GM23338 (cell line): ENCODE data around the gene CETP. TPM values are rescaled to one million over a fixed set of nuclear protein-coding genes. Genes with fewer than 3 reads are reported as not detected.

Source experiments
- ATAC-seq: fragments of 200-7000 bp; cut with Tn5 transposase; 3 replicates; pipeline ENCODE4 v1.9.1; 2020
- DNase-seq: peaks from one replicate; pipeline ENCODE4 v3.0.0-alpha.2; 2015; ENCODE audit warnings: low spot score
- H2AFZ ChIP-seq: fragments of 200-600 bp; sonication (generic); 2 replicates; pipeline ENCODE4 v1.8.0; 2016; ENCODE audit warnings: antibody characterized with exemption, mild to moderate bottlenecking, moderate library complexity
- H3F3A ChIP-seq: fragments of 200-600 bp; sonication (generic); replicated peaks from 2 replicates; pipeline ENCODE4 v1.8.0; 2017; ENCODE audit warnings: antibody characterized with exemption, mixed run types, low read depth
- H3K27ac ChIP-seq: fragments of 200-600 bp; sonication (generic); 2 replicates; pipeline ENCODE4 v1.6.1; 2016; ENCODE audit warnings: low read depth
- H3K27me3 ChIP-seq: fragments of 200-600 bp; sonication (generic); 2 replicates; pipeline ENCODE4 v1.8.0; 2016; ENCODE audit warnings: mild to moderate bottlenecking, mixed run types, moderate library complexity; ENCODE audit not compliant: insufficient read depth
- H3K36me3 ChIP-seq: fragments of 200-600 bp; sonication (generic); 2 replicates; pipeline ENCODE4 v1.8.0; 2016; ENCODE audit warnings: mild to moderate bottlenecking; ENCODE audit not compliant: insufficient read depth
- H3K4me1 ChIP-seq: fragments of 200-600 bp; sonication (generic); 2 replicates; pipeline ENCODE4 v1.8.0; 2016; ENCODE audit warnings: mild to moderate bottlenecking, moderate library complexity; ENCODE audit not compliant: insufficient read depth
- H3K4me2 ChIP-seq: fragments of 200-600 bp; sonication (generic); 2 replicates; pipeline ENCODE4 v1.7.1; 2017; ENCODE audit warnings: mixed run types
- H3K4me3 ChIP-seq: fragments of 200-600 bp; sonication (generic); 2 replicates; pipeline ENCODE4 v1.6.1; 2016; ENCODE audit warnings: mixed run types
- H3K79me2 ChIP-seq: fragments of 200-600 bp; sonication (generic); replicated peaks from 2 replicates; pipeline ENCODE4 v1.8.0; 2017; ENCODE audit warnings: mild to moderate bottlenecking; ENCODE audit not compliant: insufficient read depth
- H3K9me2 ChIP-seq: fragments of 200-600 bp; sonication (generic); 2 replicates; pipeline ENCODE4 v1.8.0; 2017; ENCODE audit not compliant: insufficient read depth
- H4K20me1 ChIP-seq: fragments of 200-600 bp; sonication (generic); replicated peaks from 2 replicates; pipeline ENCODE4 v1.8.0; 2017; ENCODE audit warnings: mild to moderate bottlenecking; ENCODE audit not compliant: insufficient read depth
- H3K27ac Mint-ChIP-seq: 2 replicates; pipeline ENCODE4 v1.8.0; 2020; ENCODE audit warnings: inconsistent platforms, mild to moderate bottlenecking, moderate library complexity, mixed read lengths
- H3K27me3 Mint-ChIP-seq: 3 replicates; pipeline ENCODE4 v1.8.0; 2022; ENCODE audit warnings: low read depth, mild to moderate bottlenecking, moderate library complexity, mixed read lengths, inconsistent platforms; ENCODE audit not compliant: insufficient read depth, poor library complexity
- H3K36me3 Mint-ChIP-seq: 3 replicates; pipeline ENCODE4 v1.8.0; 2021; ENCODE audit warnings: low read depth, mild to moderate bottlenecking, inconsistent platforms, moderate library complexity, mixed read lengths
- H3K4me1 Mint-ChIP-seq: 3 replicates; pipeline ENCODE4 v1.8.0; 2020; ENCODE audit warnings: mild to moderate bottlenecking, inconsistent platforms, mixed read lengths
- H3K4me3 Mint-ChIP-seq: 3 replicates; pipeline ENCODE4 v1.8.0; 2021; ENCODE audit warnings: moderate library complexity, mild to moderate bottlenecking, inconsistent platforms, mixed read lengths
- H3K9me3 Mint-ChIP-seq: 3 replicates; pipeline ENCODE4 v1.8.0; 2020; ENCODE audit warnings: moderate library complexity, mild to moderate bottlenecking, inconsistent platforms, mixed read lengths
- CTCF ChIP-seq, 2 experiments: fragments of 200-600 bp in 1 of 2; sonication (generic) in 1 of 2; conservative IDR thresholded peaks; 2 replicates each; pipeline versions ENCODE4 v1.5.1 to v1.6.1; 2016 to 2017; ENCODE audit warnings: antibody characterized with exemption in 2 of 2, low read depth in 2 of 2, mild to moderate bottlenecking in 2 of 2, moderate library complexity in 1 of 2
- ETS1 ChIP-seq: IDR thresholded peaks from 2 replicates; pipeline ENCODE4 v1.6.1; 2016; ENCODE audit warnings: antibody characterized with exemption
- POLR2AphosphoS5 ChIP-seq: IDR thresholded peaks from 2 replicates; pipeline ENCODE4 v1.6.1; 2016; ENCODE audit warnings: antibody characterized with exemption, low read depth
- ZNF462 ChIP-seq: fragments of 250-450 bp; sonication (Bioruptor Pico); IDR thresholded peaks from 2 replicates; pipeline ENCODE4 v1.5.0; 2020; ENCODE audit warnings: mild to moderate bottlenecking, moderate library complexity
- polyA plus RNA-seq: library from polyadenylated mRNA; unstranded; fragments of >200 nt; fragmentation: Nextera tagmentation; extraction: Ambion mirVana; gene quantifications from 2 replicates; pipeline ENCODE4 v1.2.1, GENCODE V29; 2016
- total RNA-seq: library from RNA; depleted of rRNA; stranded (reverse); fragments of >200 nt; shearing (Covaris generic); gene quantifications from 2 replicates; pipeline ENCODE4 v1.2.3, GENCODE V29; 2014
- TF ChIP-seq, protein P1 (sequence below): IDR thresholded peaks from one replicate; pipeline ENCODE4 v1.6.1; 2018; ENCODE audit warnings: antibody characterized with exemption; ENCODE audit not compliant: unreplicated experiment

CETP gene
- total and polyA plus RNA-seq, 2 experiments from 2014 or later: not detected

DNA sequence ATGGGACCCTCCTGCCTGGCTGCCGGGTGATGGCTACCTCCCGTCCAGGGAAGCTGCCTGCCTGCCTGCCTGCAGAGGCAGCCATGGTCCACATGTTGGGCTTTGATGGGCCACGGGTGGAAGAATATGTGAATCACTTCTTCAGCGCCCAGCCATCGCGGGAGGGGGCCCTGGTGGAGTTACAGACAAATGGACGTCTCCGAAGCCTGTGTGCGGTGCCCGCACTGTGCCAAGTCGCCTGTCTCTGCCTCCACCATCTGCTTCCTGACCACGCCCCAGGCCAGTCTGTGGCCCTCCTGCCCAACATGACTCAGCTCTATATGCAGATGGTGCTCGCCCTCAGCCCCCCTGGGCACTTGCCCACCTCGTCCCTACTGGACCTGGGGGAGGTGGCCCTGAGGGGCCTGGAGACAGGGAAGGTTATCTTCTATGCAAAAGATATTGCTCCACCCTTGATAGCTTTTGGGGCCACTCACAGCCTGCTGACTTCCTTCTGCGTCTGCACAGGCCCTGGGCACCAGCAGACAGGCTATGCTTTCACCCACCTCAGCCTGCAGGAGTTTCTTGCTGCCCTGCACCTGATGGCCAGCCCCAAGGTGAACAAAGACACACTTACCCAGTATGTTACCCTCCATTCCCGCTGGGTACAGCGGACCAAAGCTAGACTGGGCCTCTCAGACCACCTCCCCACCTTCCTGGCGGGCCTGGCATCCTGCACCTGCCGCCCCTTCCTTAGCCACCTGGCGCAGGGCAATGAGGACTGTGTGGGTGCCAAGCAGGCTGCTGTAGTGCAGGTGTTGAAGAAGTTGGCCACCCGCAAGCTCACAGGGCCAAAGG lies 64.4 kb downstream of the CETP start:
- no peaks in the 10 kb centered on the region for H3K36me3 ChIP-seq
- no peaks in the 10 kb centered on the region for H3K9me3 Mint-ChIP-seq
- peaks cover 3% of the 10 kb centered on the region; the same call in 2 of the 3 replicates for H3K4me1 Mint-ChIP-seq
- H3F3A ChIP-seq: no peaks in the 10 kb centered on the region
- 0 out of 2 replicates have a peak, but pooled peaks cover 2% of the 10 kb centered on the region for H3K4me1 ChIP-seq
- H3K27ac Mint-ChIP-seq: no peak overlapping the region
- no peak for TF ChIP-seq ETS1
- TF ChIP-seq POLR2AphosphoS5: no peak
- TF ChIP-seq ZNF462 (CRISPR knock-in tag): no peak
- no peak for TF ChIP-seq CTCF (conservative IDR thresholded peaks at IDR 0.05; ENCODE audit: low read depth in 2 of 2)
- TF ChIP-seq, protein P1, sequence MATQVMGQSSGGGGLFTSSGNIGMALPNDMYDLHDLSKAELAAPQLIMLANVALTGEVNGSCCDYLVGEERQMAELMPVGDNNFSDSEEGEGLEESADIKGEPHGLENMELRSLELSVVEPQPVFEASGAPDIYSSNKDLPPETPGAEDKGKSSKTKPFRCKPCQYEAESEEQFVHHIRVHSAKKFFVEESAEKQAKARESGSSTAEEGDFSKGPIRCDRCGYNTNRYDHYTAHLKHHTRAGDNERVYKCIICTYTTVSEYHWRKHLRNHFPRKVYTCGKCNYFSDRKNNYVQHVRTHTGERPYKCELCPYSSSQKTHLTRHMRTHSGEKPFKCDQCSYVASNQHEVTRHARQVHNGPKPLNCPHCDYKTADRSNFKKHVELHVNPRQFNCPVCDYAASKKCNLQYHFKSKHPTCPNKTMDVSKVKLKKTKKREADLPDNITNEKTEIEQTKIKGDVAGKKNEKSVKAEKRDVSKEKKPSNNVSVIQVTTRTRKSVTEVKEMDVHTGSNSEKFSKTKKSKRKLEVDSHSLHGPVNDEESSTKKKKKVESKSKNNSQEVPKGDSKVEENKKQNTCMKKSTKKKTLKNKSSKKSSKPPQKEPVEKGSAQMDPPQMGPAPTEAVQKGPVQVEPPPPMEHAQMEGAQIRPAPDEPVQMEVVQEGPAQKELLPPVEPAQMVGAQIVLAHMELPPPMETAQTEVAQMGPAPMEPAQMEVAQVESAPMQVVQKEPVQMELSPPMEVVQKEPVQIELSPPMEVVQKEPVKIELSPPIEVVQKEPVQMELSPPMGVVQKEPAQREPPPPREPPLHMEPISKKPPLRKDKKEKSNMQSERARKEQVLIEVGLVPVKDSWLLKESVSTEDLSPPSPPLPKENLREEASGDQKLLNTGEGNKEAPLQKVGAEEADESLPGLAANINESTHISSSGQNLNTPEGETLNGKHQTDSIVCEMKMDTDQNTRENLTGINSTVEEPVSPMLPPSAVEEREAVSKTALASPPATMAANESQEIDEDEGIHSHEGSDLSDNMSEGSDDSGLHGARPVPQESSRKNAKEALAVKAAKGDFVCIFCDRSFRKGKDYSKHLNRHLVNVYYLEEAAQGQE: no peak
- no peaks in the 10 kb centered on the region for H3K9me2 ChIP-seq
- DNase-seq (no peak), ATAC-seq (no peak)
- H3K36me3 Mint-ChIP-seq: no peaks in the 10 kb centered on the region
- H3K4me3 Mint-ChIP-seq: no peak overlapping the region
- H3K27ac ChIP-seq: no peak overlapping the region
- H3K27me3 Mint-ChIP-seq: peaks cover 6% of the 10 kb centered on the region
- H2AFZ ChIP-seq: no peak overlapping the region
- H4K20me1 ChIP-seq: no peaks in the 10 kb centered on the region
- no peak overlapping the region for H3K4me3 ChIP-seq
- no peak overlapping the region for H3K4me2 ChIP-seq
- H3K79me2 ChIP-seq: no peaks in the 10 kb centered on the region
- H3K27me3 ChIP-seq: no peaks in the 10 kb centered on the region
